Natural killer cell (primary cell): ENCODE measurements around the gene MIGA2. TPM values are rescaled to one million over a fixed set of nuclear protein-coding genes. Genes with fewer than 3 reads are reported as not detected.

Experiments
- ATAC-seq, 3 donors: fragments of 150-1000 bp in 2 of 3; fragments of 200-7000 bp in 1 of 3; cut with Tn5 transposase; 1 replicate in 1 of 3; 2 replicates in 2 of 3; pipeline ENCODE4 v1.10.0; 2021; ENCODE audit warnings: mild to moderate bottlenecking in 2 of 3, moderate library complexity in 2 of 3
- DNase-seq, 2 donors: peaks; one replicate each; pipeline versions ENCODE4 v3.0.0 to v3.0.0-alpha.2; 2013 to 2021; ENCODE audit warnings: mixed read lengths in 1 of 2
- H3K27ac ChIP-seq: one replicate; pipeline ENCODE4 v1.5.1; 2013; ENCODE audit warnings: mild to moderate bottlenecking, low read length
- H3K27me3 ChIP-seq: one replicate; pipeline ENCODE4 v1.6.1; 2013; ENCODE audit warnings: low read length; ENCODE audit not compliant: control insufficient read depth, insufficient read depth
- H3K36me3 ChIP-seq: one replicate; pipeline ENCODE4 v1.6.1; 2013; ENCODE audit warnings: low read length; ENCODE audit not compliant: control insufficient read depth, insufficient read depth
- H3K4me1 ChIP-seq: one replicate; pipeline ENCODE4 v1.6.1; 2013; ENCODE audit warnings: low read length; ENCODE audit not compliant: control insufficient read depth, insufficient read depth
- H3K4me3 ChIP-seq: one replicate; pipeline ENCODE4 v1.5.1; 2013; ENCODE audit warnings: low read length
- H3K9me3 ChIP-seq: one replicate; pipeline ENCODE4 v1.6.1; 2013; ENCODE audit warnings: low read length; ENCODE audit not compliant: control insufficient read depth, insufficient read depth
- H3K27ac Mint-ChIP-seq, 2 donors: one replicate each; pipeline ENCODE4 v1.8.0; 2022; ENCODE audit warnings: mild to moderate bottlenecking in 2 of 2, mixed read lengths in 2 of 2, moderate library complexity in 1 of 2
- H3K27me3 Mint-ChIP-seq, 2 donors: one replicate each; pipeline ENCODE4 v1.8.0; 2022; ENCODE audit warnings: low read depth in 2 of 2, mixed read lengths in 2 of 2
- H3K36me3 Mint-ChIP-seq: one replicate; pipeline ENCODE4 v1.8.0; 2022; ENCODE audit warnings: mixed read lengths
- H3K4me1 Mint-ChIP-seq, 2 donors: one replicate each; pipeline ENCODE4 v1.8.0; 2022; ENCODE audit warnings: mixed read lengths in 2 of 2
- H3K4me3 Mint-ChIP-seq: one replicate; pipeline ENCODE4 v1.8.0; 2022; ENCODE audit warnings: mild to moderate bottlenecking, moderate library complexity, mixed read lengths
- H3K9me3 Mint-ChIP-seq, 2 donors: one replicate each; pipeline ENCODE4 v1.8.0; 2022; ENCODE audit warnings: mixed read lengths in 2 of 2
- WGBS: methylation state at CpG from one replicate; pipeline ENCODE4 v1.1.7; 2013; ENCODE audit warnings: missing lambda C conversion rate; ENCODE audit not compliant: insufficient coverage; 5-methylcytosine and 5-hydroxymethylcytosine counted together
- intact Hi-C: fragments of 100-400 bp; cut with micrococcal nuclease; formaldehyde crosslinking; loops from one replicate; pipeline ENCODE4 v1.14.2; 2022
- total RNA-seq, 4 donors: library from RNA; stranded (reverse); fragments of 120-200 nt in 1 of 4; gene quantifications; one replicate each; pipeline versions ENCODE4 v1.2.3 to v1.2.4, GENCODE V29; 2013 to 2022
- TF ChIP-seq, protein P1 (sequence below): fragments of 200-600 bp; IDR thresholded peaks from one replicate; pipeline ENCODE4 v1.8.0; 2022; ENCODE audit warnings: antibody characterized with exemption

MIGA2 gene
- total RNA-seq, 3 donors from 2014 or later (not counting 1 experiment from before 2014, with no cell fraction given): 67.3 to 77.9 (median 73.9) TPM

GRCh38 chr9:129105857-129106694 is 69.7 kb downstream of the MIGA2 start:
- Histone ChIP-seq H3K4me3 (no peak overlapping the region), H3K4me1 (peaks cover 8% of the 10 kb centered on the region), H3K27me3 (no peaks in the 10 kb centered on the region), H3K9me3 (no peaks in the 10 kb centered on the region), H3K27ac (no peak overlapping the region), H3K36me3 (no peaks in the 10 kb centered on the region)
- intact Hi-C loops: no loop called here
- ATAC-seq (no peak), DNase-seq (no peak)
- Mint-ChIP-seq H3K27me3 (no peaks in the 10 kb centered on the region), H3K4me3 (peak overlapping the region; percentile 40), H3K36me3 (no peaks in the 10 kb centered on the region), H3K27ac (no peak overlapping the region), H3K9me3 (no peaks in the 10 kb centered on the region), H3K4me1 (peaks cover 12 to 16% of the 10 kb centered on the region in 2 donors)
- WGBS: 94% methylated on average over 16 of the region's 17 CpGs
- TF ChIP-seq, protein P1, sequence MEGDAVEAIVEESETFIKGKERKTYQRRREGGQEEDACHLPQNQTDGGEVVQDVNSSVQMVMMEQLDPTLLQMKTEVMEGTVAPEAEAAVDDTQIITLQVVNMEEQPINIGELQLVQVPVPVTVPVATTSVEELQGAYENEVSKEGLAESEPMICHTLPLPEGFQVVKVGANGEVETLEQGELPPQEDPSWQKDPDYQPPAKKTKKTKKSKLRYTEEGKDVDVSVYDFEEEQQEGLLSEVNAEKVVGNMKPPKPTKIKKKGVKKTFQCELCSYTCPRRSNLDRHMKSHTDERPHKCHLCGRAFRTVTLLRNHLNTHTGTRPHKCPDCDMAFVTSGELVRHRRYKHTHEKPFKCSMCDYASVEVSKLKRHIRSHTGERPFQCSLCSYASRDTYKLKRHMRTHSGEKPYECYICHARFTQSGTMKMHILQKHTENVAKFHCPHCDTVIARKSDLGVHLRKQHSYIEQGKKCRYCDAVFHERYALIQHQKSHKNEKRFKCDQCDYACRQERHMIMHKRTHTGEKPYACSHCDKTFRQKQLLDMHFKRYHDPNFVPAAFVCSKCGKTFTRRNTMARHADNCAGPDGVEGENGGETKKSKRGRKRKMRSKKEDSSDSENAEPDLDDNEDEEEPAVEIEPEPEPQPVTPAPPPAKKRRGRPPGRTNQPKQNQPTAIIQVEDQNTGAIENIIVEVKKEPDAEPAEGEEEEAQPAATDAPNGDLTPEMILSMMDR: no peak

DNA sequence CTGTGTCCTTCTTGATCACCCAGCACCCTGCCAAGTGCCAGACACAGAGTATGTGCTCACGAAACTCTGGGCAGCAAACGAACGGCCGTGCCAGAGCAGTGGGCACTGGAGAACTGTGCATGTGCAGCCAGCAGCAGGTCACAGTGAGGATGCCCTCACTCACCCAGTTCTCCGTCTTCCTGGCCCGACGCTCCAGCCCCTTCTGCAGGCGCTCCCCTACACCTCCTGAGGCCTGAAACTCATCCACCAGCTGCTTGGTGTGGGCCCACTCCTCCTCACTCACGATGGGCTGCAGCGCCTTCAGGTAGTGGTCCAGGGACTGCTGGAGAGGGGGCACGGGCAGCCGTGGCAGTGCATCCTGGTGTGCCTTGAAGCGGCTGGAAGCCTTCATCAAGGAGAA is 71.2 kb downstream of the MIGA2 start:
- intact Hi-C loops: no loop called here
- H3K27me3 Mint-ChIP-seq: no peaks in the 10 kb centered on the region

GRCh38 chr9:129108083-129108804 is 71.8 kb downstream of the MIGA2 start:
- H3K4me1 ChIP-seq: peaks cover 19% of the 10 kb centered on the region
- 90% methylated on average over 13 of the region's 13 CpGs for WGBS
- no peaks in the 10 kb centered on the region for H3K27me3 Mint-ChIP-seq
- no peak overlapping the region for H3K27ac ChIP-seq
- H3K4me3 ChIP-seq: no peak overlapping the region
- H3K27me3 ChIP-seq: no peaks in the 10 kb centered on the region
- peak overlapping the region in 1 of 2 donors; percentile 92 for H3K27ac Mint-ChIP-seq
- H3K36me3 ChIP-seq: no peaks in the 10 kb centered on the region
- intact Hi-C loops: no loop called here
- no peak for ATAC-seq
- TF ChIP-seq, protein P1: no peak
- DNase-seq: no peak
- H3K4me3 Mint-ChIP-seq: peak overlapping the region; percentile 74
- H3K9me3 Mint-ChIP-seq: no peaks in the 10 kb centered on the region
- H3K4me1 Mint-ChIP-seq: peaks cover 17 to 24% of the 10 kb centered on the region in 2 donors
- H3K9me3 ChIP-seq: no peaks in the 10 kb centered on the region
- no peaks in the 10 kb centered on the region for H3K36me3 Mint-ChIP-seq

More for the DNA sequence above, 71.2 kb downstream of the MIGA2 start:
- Histone ChIP-seq H3K27me3 (no peaks in the 10 kb centered on the region), H3K27ac (no peak overlapping the region), H3K9me3 (no peaks in the 10 kb centered on the region), H3K4me3 (no peak overlapping the region), H3K36me3 (no peaks in the 10 kb centered on the region), H3K4me1 (peaks cover 19% of the 10 kb centered on the region)
- Mint-ChIP-seq H3K36me3 (no peaks in the 10 kb centered on the region), H3K9me3 (no peaks in the 10 kb centered on the region), H3K27ac (no peak overlapping the region), H3K4me3 (no peak overlapping the region), H3K4me1 (peaks cover 17 to 24% of the 10 kb centered on the region in 2 donors)
- no peak for ATAC-seq
- WGBS: 97% methylated on average over 13 of the region's 13 CpGs
- TF ChIP-seq, protein P1: no peak
- no peak for DNase-seq
